Dermis blood vessel endothelial cell (primary cell): ENCODE results near the gene CLIC3. TPM values are rescaled to one million over a fixed set of nuclear protein-coding genes. Genes with fewer than 3 reads are reported as not detected.

Experiments used
- DNase-seq: peaks from one replicate; pipeline ENCODE4 v3.0.0; 2010
- total RNA-seq: library from RNA; depleted of rRNA; stranded (reverse); fragments of >200 nt; gene quantifications from 2 replicates; pipeline ENCODE4 v1.2.3, GENCODE V29; 2014

CLIC3 gene
- total RNA-seq, 1 donor from 2014 or later: not detected

DNA sequence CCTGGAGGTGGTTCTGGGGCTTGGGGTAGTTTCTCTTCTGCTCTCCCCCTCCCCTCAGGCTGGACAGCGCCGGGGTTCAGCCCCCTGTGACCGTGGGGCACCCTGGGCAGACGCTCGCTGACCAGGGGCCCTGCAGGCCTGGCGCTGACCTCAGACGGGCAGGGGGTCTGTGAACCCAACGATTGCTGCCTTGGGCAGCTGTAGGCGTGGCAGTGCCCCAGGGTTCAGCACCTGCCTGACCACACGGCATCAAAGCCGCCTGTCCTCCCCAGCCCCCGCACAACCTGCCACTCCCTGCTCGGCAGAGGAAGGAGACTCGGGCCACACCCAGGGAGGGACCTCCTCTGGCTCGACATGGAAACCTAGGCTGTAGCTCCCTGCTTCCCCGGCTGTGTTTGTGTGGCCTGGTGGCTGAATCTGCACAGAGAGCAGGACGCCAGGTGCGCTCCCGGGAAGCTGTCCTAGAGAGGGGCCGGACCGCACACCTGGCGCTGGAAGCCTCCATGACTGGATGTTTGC, 32.1 kb downstream of the CLIC3 start:
- DNase-seq: no peak

DNA sequence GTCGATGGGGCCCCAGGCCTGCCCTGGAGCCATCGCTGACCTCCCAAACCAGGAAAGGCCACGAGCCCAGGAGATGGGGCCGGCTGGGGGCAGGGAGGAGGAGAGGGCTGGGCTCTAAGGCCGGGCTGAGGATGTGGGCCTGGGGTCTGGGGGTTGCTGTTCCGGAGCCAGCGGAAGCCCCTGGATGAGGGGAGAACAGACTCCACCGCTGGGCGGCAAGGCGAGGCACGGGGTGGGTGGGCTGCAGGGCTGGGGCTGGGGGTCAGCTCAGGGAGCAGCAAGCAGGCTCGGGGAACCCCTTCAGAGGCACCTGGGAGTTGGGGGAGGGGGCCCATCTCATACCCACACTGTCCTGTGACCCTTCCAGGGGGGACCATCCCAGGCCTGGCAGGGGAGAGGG, 32.6 kb downstream of the CLIC3 start:
- DNase-seq: no peak

- DNase-seq: no peak
These were observed 33.0 kb downstream of the CLIC3 start for GRCh38 chr9:136963341-136963740.

- no peak for DNase-seq
These were observed 33.6 kb downstream of the CLIC3 start for GRCh38 chr9:136962701-136963248.

DNA sequence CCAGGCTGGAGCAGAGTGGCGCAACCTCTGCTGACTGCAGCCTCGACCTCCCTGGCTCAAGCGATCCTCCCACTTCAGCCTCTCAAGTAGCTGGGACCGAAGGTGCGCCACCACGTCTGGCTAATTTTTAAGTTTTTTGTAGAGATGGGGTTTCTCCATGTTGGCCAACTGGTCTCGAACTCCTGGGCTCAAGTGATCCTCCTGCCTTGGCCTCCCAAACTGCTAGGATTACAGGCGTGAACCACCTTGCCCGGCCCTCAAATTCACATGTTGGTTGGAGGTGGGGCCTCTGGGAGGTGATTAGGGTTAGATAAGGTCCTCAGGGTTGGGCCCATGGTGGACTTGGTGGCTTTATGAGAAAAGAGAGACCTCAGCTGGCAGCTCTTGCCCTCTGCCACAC, 34.2 kb downstream of the CLIC3 start:
- no peak for DNase-seq

DNA sequence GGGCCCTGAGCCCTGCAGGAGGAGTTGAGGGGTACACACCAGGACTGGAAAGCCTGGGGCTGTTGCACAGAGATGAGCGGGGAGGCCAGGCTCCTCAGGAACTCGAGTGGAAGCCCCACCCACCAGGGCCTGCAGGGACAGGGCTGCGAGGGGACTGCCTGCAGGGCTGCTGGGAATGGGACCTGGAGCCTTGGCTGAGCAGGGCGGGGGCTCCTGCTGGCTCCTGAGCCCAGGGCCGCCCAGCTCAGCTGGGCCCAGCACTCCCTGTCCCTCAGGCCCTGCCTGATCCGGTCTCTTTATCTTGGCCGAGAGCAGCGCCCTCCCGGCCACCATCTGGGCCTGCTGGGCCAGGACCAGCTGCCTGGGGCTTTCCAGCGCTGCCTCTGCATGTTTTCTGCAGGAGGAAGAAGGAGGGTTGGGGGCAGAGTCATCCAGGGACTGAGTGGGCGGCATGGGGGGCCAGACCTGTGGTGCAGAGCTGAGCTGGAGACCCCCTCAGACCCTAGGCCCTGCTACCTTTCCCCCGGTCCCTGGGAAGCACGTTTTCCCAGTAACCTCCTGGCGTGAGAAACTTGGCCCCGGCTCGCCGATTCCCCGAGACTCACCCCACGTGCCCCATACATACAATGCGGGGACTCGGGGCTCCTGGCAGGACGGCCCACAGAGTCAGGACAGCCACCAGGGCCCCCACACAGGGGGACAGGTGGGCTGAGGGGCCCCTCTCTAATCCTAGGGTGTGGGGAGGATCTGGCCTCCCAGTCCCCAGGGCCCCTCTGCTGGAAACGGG, 34.9 kb downstream of the CLIC3 start:
- DNase-seq: no peak

GRCh38 chr9:136960938-136961275, 35.5 kb downstream of the CLIC3 start:
- DNase-seq: no peak

DNA sequence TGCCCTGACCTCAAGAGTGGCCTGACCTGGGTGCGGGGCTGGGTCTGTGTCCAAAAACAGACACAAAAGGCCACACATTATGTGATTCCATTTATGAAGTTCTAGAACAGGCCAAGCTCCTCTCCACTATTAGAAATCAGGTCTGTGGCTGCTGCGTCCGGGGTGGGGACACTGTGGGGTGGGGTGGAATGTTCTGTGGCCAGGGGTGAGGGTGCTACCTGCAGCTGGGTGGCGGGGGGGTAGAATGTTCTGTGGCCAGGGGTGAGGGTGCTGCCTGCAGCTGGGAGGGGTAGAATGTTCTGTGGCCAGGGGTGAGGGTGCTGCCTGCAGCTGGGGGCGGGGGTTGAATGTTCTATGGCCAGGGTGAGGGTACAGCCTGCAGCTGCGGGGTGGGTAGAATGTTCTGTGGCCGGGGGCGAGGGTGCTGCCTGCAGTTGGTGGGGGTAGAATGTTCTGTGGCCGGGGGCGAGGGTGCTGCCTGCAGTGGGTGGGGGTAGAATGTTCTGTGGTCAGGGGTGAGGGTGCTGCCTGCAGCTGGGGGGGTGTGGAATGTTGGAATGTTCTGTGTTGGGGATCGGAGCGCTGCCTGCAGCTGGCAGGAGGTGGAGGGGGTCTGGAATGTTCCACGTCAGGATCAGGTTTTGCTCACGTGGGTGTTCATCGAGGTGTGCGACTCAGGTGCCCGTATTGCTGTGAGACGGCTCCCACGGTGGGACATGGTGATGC, 36.0 kb downstream of the CLIC3 start:
- DNase-seq: no peak

DNA sequence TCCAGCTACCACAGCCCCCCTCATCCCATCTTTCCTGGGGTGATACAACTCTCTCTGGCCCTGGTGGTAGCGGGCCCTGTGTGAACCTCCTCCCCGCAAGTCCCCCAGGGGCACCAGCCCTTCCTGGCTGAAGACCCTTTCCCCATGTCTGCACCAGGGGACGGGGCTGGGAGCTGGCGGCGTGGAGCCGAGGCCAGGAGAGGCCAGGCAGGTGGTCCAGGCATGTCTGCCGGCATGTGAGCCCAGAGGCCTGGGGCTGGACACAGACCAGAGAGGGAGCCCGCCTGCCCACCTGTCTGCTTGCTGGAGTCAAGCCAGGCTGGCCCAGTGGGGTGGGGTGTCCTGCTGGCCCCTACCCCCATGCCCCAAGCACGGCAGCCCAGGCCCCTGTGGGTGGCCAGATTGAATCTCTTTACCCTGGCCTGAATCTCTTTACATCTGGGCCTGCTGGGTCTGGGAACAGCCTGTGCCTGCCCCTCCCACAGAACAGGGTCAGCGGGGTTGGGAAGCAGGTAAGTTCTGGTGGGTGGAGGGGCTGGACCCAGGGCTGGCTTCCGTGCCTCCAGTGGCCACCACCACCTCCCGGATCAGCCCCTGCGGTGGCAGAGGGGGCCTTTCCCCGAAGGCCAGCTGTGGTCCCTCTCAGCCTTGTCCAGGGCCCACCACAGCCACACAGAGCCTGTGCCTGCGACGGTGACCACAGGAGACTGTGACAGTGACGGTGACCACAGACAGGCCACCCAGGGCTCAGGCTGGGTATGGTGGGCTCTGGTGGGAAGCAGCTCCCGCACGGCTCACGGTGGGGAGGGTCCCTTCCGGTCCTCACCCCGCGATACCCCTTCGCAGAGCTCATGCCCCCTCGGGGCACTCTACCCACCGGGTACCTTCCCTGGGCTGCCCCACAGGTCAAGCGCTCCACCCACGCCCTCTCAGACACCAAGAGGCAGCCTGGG, 37.2 kb downstream of the CLIC3 start:
- DNase-seq: no peak

DNA sequence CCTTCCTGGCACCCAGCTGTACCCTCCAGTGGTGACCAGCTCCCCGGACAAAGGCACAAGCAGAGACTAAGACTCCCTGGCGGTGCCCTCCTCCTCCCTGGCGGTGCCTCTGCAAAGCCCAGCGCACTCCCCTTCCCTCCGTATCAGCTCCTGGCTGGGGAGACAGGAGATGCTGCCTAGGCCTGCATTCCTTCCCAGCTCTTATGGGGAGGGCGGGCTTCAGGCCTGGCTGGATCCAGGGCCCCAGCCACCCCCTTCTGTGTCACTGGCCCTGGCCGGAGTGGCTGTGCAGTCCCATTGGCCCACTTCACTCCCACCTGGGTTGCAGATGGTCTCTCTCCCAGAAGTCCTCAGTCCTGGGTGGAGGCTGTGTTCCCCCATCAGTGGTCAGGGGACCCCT, 37.9 kb downstream of the CLIC3 start:
- DNase-seq: no peak

- no peak for DNase-seq
These were observed 38.5 kb downstream of the CLIC3 start for GRCh38 chr9:136957901-136958300.

DNA sequence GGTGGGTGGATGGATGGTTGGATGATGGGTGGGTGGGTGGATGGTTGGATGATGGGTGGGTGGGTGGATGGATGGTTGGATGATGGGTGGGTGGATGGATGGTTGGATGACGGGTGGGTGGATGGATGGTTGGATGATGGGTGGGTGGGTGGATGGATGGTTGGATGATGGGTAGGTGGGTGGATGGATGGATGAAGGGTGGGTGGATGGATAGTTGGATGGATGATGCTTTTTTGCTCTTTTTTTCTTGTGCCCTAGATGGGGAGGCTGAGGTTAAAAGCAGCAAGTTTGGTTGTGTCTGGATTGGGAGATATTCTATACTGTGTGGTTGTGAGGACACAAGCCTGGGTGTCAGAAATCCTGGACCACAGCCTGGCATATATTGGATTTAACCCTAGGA, 38.9 kb downstream of the CLIC3 start:
- no peak for DNase-seq

- DNase-seq: no peak
These were observed 39.8 kb downstream of the CLIC3 start for GRCh38 chr9:136956604-136957003.

GRCh38 chr9:136955943-136956335, 40.4 kb downstream of the CLIC3 start:
- DNase-seq: no peak

- DNase-seq: no peak
These were observed 41.0 kb downstream of the CLIC3 start for GRCh38 chr9:136955202-136955942.

GRCh38 chr9:136954270-136955083, 41.9 kb downstream of the CLIC3 start:
- DNase-seq: no peak

DNA sequence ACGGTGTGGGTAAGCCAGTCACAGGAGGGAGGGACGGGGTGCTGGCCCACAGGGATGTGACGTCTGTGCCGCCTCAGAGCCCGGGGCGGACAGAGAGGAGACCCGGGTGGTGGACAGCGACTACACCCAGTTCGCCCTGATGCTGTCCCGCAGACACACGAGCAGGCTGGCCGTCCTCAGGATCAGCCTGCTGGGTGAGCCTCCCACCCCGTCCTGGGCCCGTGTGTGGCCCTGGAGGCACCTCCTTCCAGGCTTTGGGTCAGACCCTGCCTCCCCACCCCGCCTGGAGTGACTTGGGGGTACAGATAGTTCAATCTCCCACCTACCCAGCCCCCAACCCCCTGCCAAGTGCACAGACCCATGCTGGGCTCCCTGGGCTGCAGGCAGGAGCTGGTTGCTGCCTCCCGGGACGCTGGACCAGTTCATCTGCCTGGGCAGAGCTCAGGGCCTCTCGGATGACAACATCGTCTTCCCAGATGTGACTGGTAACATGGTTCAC, 42.5 kb downstream of the CLIC3 start:
- no peak for DNase-seq

DNA sequence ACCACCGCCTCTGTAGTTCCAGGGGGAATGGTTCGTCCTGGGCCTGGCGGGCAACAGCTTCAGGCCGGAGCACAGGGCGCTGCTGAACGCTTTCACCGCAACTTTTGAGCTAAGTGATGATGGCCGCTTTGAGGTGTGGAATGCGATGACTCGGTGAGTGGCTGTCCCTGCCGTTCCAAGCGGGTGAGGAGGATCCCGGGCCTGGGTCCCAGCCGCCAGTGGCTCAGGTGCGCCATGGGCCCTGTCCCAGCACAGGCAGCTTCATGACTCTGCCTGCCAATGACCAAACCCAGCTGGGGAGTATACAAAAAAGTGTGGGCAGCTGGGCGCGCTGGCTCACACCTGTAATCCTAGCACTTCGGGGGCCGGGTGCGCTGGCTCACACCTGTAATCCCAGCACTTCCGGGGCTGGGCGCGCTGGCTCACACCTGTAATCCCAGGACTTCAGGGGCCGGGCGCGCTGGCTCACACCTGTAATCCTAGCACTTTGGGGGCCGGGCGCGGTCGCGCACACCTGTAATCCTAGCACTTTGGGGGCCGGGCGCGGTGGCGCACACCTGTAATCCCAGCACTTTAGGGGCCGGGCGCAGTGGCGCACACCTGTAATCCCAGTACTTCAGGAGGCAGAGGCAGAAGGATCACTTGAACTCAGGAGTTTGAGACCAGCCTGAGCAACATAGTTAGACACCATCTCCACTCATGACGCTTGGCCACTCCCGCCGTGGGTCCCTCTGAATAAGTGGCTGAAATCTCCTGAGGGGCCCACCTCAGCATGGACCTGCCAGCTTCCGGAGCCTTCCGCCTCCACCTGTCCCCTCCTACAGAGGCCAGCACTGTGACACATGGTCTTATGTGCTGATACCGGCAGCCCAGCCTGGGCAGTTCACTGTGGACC, 43.2 kb downstream of the CLIC3 start:
- no peak for DNase-seq

DNA sequence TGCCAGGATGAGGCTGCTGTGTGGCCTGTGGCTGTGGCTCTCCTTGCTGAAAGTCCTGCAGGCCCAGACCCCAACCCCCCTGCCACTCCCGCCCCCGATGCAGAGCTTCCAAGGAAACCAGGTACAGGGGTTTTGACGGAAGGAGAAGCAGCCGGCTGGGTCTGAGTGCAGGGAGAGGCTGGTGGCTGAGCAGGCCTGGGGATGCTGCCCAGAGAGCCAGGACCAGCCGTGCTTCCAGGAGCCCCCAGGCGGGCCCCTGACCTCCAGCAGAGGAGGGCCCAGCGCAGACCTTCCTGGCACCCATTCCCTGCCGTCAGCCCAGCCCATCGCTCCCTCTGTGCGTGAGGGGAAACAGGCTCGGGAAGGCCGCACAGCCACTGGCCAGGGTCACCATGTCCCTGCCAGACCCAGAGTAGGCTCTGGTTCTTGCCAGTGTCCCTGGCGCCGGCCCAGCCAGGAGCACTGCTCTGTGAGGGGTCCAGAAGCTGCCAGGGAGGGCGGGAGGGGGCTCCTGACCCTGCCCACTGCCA, 44.0 kb downstream of the CLIC3 start:
- DNase-seq: no peak
